ENCODE data around the gene MGAM2.

MGAM2 gene

GRCh38 chr7:142161921-142162320, 50.4 kb downstream of the MGAM2 start:
- in situ Hi-C loops (cut with MboI; ENCODE audit: low sequenced_read_pairs, unreplicated experiment) = no loop called here
- TF ChIP-seq, protein P1, sequence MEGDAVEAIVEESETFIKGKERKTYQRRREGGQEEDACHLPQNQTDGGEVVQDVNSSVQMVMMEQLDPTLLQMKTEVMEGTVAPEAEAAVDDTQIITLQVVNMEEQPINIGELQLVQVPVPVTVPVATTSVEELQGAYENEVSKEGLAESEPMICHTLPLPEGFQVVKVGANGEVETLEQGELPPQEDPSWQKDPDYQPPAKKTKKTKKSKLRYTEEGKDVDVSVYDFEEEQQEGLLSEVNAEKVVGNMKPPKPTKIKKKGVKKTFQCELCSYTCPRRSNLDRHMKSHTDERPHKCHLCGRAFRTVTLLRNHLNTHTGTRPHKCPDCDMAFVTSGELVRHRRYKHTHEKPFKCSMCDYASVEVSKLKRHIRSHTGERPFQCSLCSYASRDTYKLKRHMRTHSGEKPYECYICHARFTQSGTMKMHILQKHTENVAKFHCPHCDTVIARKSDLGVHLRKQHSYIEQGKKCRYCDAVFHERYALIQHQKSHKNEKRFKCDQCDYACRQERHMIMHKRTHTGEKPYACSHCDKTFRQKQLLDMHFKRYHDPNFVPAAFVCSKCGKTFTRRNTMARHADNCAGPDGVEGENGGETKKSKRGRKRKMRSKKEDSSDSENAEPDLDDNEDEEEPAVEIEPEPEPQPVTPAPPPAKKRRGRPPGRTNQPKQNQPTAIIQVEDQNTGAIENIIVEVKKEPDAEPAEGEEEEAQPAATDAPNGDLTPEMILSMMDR (IDR thresholded peaks at IDR 0.05; ENCODE audit: borderline replicate concordance, control extremely low read depth, extremely low read depth, insufficient read depth, missing control alignments) = no peak
- DNase-seq (ENCODE audit: low spot score) = no peak

DNA sequence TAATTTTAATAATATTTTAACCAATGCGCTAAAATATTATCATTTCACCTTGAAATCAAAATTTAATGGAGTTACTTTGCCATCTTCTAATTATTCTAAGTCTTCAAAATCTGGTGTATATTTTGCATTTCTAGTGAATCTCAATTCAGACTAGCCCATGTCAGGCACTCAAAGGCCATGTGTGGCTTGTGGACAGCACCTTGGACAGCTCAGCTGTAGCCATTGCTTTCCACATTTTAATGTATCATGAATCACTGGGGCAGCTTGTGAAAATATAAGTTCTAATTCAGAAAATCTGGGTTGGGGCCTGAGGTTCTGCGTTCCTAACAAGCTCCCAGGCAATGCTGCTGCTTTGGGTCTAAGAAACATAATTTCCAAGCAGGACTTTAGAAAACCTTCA, 57.2 kb downstream of the MGAM2 start:
- DNase-seq (ENCODE audit: low spot score) = no peak
- in situ Hi-C loops (cut with MboI; ENCODE audit: low sequenced_read_pairs, unreplicated experiment) = no loop called here
- TF ChIP-seq, protein P1 (IDR thresholded peaks at IDR 0.05; ENCODE audit: borderline replicate concordance, control extremely low read depth, extremely low read depth, insufficient read depth, missing control alignments) = no peak

GRCh38 chr7:142172932-142173331, 61.4 kb downstream of the MGAM2 start:
- in situ Hi-C loops (cut with MboI; ENCODE audit: low sequenced_read_pairs, unreplicated experiment) = no loop called here
- no peak for DNase-seq (ENCODE audit: low spot score)
- TF ChIP-seq, protein P1 (IDR thresholded peaks at IDR 0.05; ENCODE audit: borderline replicate concordance, control extremely low read depth, extremely low read depth, insufficient read depth, missing control alignments) = no peak

DNA sequence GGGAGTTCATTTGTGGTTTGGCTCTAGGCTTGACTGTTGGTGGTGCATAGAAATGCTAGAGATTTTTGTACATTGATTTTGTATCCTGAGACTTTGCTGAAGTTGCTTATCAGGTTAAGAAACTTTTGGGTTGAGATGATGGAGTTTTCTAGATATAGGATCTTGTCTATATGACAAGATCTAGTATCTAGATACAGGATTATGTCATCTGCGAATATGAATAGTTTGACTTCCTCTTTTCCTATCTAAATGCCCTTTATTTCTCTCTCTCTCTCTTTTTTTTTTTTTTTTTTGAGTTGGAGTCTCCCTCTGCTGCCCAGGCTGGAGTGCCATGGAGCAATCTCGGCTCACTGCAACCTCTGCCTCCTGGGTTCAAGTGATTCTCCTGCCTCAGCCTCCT, 62.9 kb downstream of the MGAM2 start:
- TF ChIP-seq, protein P1 (IDR thresholded peaks at IDR 0.05; ENCODE audit: borderline replicate concordance, control extremely low read depth, extremely low read depth, insufficient read depth, missing control alignments) = no peak

GRCh38 chr7:142175594-142175993, 64.1 kb downstream of the MGAM2 start:
- DNase-seq (ENCODE audit: low spot score) = no peak
- in situ Hi-C loops (cut with MboI; ENCODE audit: low sequenced_read_pairs, unreplicated experiment) = no loop called here
- TF ChIP-seq, protein P1 (IDR thresholded peaks at IDR 0.05; ENCODE audit: borderline replicate concordance, control extremely low read depth, extremely low read depth, insufficient read depth, missing control alignments) = no peak

More for the DNA sequence above, 62.9 kb downstream of the MGAM2 start:
- in situ Hi-C loops (cut with MboI; ENCODE audit: low sequenced_read_pairs, unreplicated experiment) = no loop called here
- DNase-seq (ENCODE audit: low spot score) = no peak

GRCh38 chr7:142176901-142177300, 65.4 kb downstream of the MGAM2 start:
- TF ChIP-seq, protein P1 (IDR thresholded peaks at IDR 0.05; ENCODE audit: borderline replicate concordance, control extremely low read depth, extremely low read depth, insufficient read depth, missing control alignments) = no peak
- in situ Hi-C loops (cut with MboI; ENCODE audit: low sequenced_read_pairs, unreplicated experiment) = no loop called here
- DNase-seq (ENCODE audit: low spot score) = no peak

GRCh38 chr7:142177869-142178268, 66.4 kb downstream of the MGAM2 start:
- in situ Hi-C loops (cut with MboI; ENCODE audit: low sequenced_read_pairs, unreplicated experiment) = no loop called here
- TF ChIP-seq, protein P1 (IDR thresholded peaks at IDR 0.05; ENCODE audit: borderline replicate concordance, control extremely low read depth, extremely low read depth, insufficient read depth, missing control alignments) = no peak

More at GRCh38 chr7:142177869-142178268, 66.4 kb downstream of the MGAM2 start:
- no peak for DNase-seq (ENCODE audit: low spot score)

Data from GM13976 (cell line).